CD4-positive, CD25-positive, alpha-beta regulatory T cell (primary cell): Measurements from ENCODE around the gene MAPK8IP3. TPM values are rescaled to one million over a fixed set of nuclear protein-coding genes. Genes with fewer than 3 reads are reported as not detected.
"Not testable (repeated sequence)": the region's sequence is repeated elsewhere in the genome, so short reads cannot be mapped to it uniquely, and the experiment has no call there.

Experiments
- ATAC-seq, 2 donors: fragments of 150-1000 bp; cut with Tn5 transposase; one replicate each; pipeline ENCODE4 v1.10.0; 2021; ENCODE audit warnings: low read depth in 2 of 2, moderate number of reproducible peaks in 2 of 2, moderate library complexity in 1 of 2
- DNase-seq, 3 donors: peaks; one replicate each; pipeline versions ENCODE4 v3.0.0 to v3.0.0-alpha.2; 2012 to 2022; ENCODE audit warnings: mixed read lengths in 1 of 3
- H3K27ac ChIP-seq: one replicate; pipeline ENCODE4 v1.7.0; 2013; ENCODE audit warnings: mild to moderate bottlenecking, low read length; ENCODE audit not compliant: insufficient read depth, poor library complexity, severe bottlenecking
- H3K27me3 ChIP-seq: one replicate; pipeline ENCODE4 v1.7.0; 2013; ENCODE audit warnings: low read length; ENCODE audit not compliant: control insufficient read depth, insufficient read depth
- H3K36me3 ChIP-seq: one replicate; pipeline ENCODE4 v1.7.0; 2013; ENCODE audit warnings: mild to moderate bottlenecking, low read length, moderate library complexity; ENCODE audit not compliant: control insufficient read depth, insufficient read depth
- H3K4me1 ChIP-seq: 2 replicates; pipeline ENCODE4 v1.7.0; 2013; ENCODE audit warnings: mild to moderate bottlenecking, low read length; ENCODE audit not compliant: insufficient read depth, control insufficient read depth, poor library complexity, severe bottlenecking
- H3K4me3 ChIP-seq: one replicate; pipeline ENCODE4 v1.7.0; 2013; ENCODE audit warnings: low read depth, mild to moderate bottlenecking, low read length, moderate library complexity
- H3K9me3 ChIP-seq, 2 experiments: 1 replicate in 1 of 2; 2 replicates in 1 of 2; pipeline ENCODE4 v1.7.0; 2013; ENCODE audit warnings: low read length in 2 of 2, mild to moderate bottlenecking in 1 of 2, moderate library complexity in 1 of 2; ENCODE audit not compliant: control insufficient read depth in 2 of 2
- H3K27ac Mint-ChIP-seq, 3 donors: one replicate each; pipeline ENCODE4 v1.8.0; 2020 to 2022; ENCODE audit warnings: mild to moderate bottlenecking in 3 of 3, mixed read lengths in 3 of 3, moderate library complexity in 2 of 3
- H3K27me3 Mint-ChIP-seq: one replicate; pipeline ENCODE4 v1.8.0; 2022; ENCODE audit warnings: mild to moderate bottlenecking, mixed read lengths
- H3K36me3 Mint-ChIP-seq: one replicate; pipeline ENCODE4 v1.8.0; 2020; ENCODE audit warnings: mixed read lengths
- H3K4me1 Mint-ChIP-seq, 4 donors: one replicate each; pipeline ENCODE4 v1.8.0; 2020 to 2022; ENCODE audit warnings: mixed read lengths in 4 of 4, mild to moderate bottlenecking in 1 of 4
- H3K4me3 Mint-ChIP-seq, 4 donors: one replicate each; pipeline ENCODE4 v1.8.0; 2020 to 2022; ENCODE audit warnings: mild to moderate bottlenecking in 4 of 4, mixed read lengths in 4 of 4, moderate library complexity in 3 of 4
- H3K9me3 Mint-ChIP-seq, 7 donors: one replicate each; pipeline ENCODE4 v1.8.0; 2020 to 2022; ENCODE audit warnings: mixed read lengths in 7 of 7, mild to moderate bottlenecking in 3 of 7, moderate library complexity in 2 of 7
- polyA plus RNA-seq, 4 donors: library from polyadenylated mRNA; unstranded; fragments of 300-500 nt; fragmentation: Illumina TruSeq; gene quantifications; one replicate each; pipeline ENCODE4 v1.2.3, GENCODE V29; 2021
- total RNA-seq: library from RNA; stranded (reverse); gene quantifications from one replicate; pipeline ENCODE4 v1.2.3, GENCODE V29; 2022

MAPK8IP3 gene
- total and polyA plus RNA-seq, 5 donors from 2014 or later = 0.79 to 222 (median 1.4) TPM

DNA sequence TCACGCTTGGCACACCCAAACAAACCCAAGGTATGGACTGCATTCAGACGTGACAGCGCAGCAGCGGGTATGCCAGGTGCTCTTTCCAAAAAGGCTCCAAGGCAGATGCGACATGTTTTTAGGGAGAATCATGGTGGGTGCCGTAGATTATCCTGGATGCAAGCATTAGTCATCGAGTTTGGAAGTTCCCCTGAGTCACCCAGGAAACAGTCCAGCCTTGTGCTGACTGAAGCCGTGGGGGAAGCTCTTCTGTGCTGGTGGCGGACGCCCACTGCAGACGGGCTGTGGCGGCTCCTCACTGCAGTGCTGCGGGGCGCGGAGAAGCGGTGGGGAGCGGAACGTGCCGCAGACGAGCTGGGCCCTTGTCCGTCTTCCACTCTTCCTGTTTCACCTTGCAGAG lies 14.0 kb upstream of the MAPK8IP3 start:
- no peaks in the 10 kb centered on the region for H3K9me3 Mint-ChIP-seq
- no peak overlapping the region for H3K27ac ChIP-seq
- peaks cover 40% of the 10 kb centered on the region for H3K36me3 Mint-ChIP-seq
- no peaks in the 10 kb centered on the region for H3K27me3 ChIP-seq
- peaks cover 78% of the 10 kb centered on the region for H3K36me3 ChIP-seq
- H3K9me3 ChIP-seq = no peaks in the 10 kb centered on the region
- ATAC-seq = no peak
- no peak overlapping the region for H3K4me3 ChIP-seq
- H3K4me1 Mint-ChIP-seq = peaks cover 4 to 9% (median 7%) of the 10 kb centered on the region in 4 donors
- H3K27ac Mint-ChIP-seq = no peak overlapping the region
- DNase-seq = no peak
- H3K4me3 Mint-ChIP-seq = no peak overlapping the region
- H3K27me3 Mint-ChIP-seq = no peaks in the 10 kb centered on the region
- no peaks in the 10 kb centered on the region for H3K4me1 ChIP-seq

DNA sequence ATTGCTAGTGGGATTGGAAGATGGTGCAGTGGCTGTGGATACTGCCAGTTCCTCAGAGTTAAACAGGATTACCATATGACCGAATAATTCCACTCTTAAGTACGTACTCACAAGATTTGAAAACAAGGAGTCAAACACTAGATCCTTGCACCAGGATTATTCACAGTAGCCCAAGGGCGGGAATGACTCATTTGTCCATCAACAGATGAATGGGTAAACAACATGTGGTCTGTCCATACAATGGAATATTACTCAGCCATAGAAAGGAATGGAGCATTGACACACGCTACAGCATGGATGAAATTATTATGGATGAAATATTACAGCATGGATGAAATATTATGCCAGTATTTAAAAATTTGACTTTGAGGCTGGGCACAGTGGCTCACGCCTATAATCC lies 9.1 kb upstream of the MAPK8IP3 start:
- Mint-ChIP-seq H3K4me1 (peaks cover 0 to 4% (median 0%) of the 10 kb centered on the region in 4 donors), H3K9me3 (no peaks in the 10 kb centered on the region), H3K27me3 (no peaks in the 10 kb centered on the region), H3K27ac (no peak overlapping the region), H3K36me3 (peaks cover 31% of the 10 kb centered on the region), H3K4me3 (no peak overlapping the region)
- H3K36me3 ChIP-seq = peaks cover 74% of the 10 kb centered on the region
- no peak for ATAC-seq
- no peak for DNase-seq
- no peaks in the 10 kb centered on the region for H3K4me1 ChIP-seq
- no peaks in the 10 kb centered on the region for H3K9me3 ChIP-seq
- H3K27me3 ChIP-seq = no peaks in the 10 kb centered on the region
- H3K4me3 ChIP-seq = no peak overlapping the region
- H3K27ac ChIP-seq = no peak overlapping the region

DNA sequence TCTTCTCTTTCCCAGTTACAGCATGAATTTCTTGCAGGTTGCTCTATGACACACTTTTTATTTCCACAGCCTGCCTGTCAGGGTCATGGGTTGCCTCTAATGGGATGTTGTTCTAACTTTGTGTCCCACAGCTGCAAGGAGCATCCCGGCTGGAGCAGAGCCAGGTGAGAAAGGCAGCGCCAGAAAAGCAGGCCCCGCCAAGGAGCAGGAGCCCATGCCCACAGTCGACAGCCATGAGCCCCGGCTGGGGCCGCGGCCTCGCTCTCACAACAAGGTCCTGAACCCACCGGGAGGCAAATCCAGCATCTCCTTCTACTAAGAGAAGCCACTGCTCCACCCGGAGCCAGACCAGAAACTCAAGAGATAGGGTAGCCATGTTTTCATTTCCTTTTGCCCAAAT lies 7.3 kb upstream of the MAPK8IP3 start:
- Mint-ChIP-seq H3K4me3 (peak overlapping the region in 1 of 4 donors; percentile 28), H3K36me3 (peaks cover 24% of the 10 kb centered on the region), H3K27me3 (no peaks in the 10 kb centered on the region), H3K4me1 (peaks cover 0 to 4% (median 0%) of the 10 kb centered on the region in 4 donors), H3K9me3 (no peaks in the 10 kb centered on the region), H3K27ac (no peak overlapping the region)
- H3K36me3 ChIP-seq = peaks cover 62% of the 10 kb centered on the region
- H3K4me1 ChIP-seq = no peaks in the 10 kb centered on the region
- H3K27me3 ChIP-seq = no peaks in the 10 kb centered on the region
- no peak overlapping the region for H3K27ac ChIP-seq
- no peak for DNase-seq
- ATAC-seq = no peak
- H3K9me3 ChIP-seq = no peaks in the 10 kb centered on the region
- no peak overlapping the region for H3K4me3 ChIP-seq

DNA sequence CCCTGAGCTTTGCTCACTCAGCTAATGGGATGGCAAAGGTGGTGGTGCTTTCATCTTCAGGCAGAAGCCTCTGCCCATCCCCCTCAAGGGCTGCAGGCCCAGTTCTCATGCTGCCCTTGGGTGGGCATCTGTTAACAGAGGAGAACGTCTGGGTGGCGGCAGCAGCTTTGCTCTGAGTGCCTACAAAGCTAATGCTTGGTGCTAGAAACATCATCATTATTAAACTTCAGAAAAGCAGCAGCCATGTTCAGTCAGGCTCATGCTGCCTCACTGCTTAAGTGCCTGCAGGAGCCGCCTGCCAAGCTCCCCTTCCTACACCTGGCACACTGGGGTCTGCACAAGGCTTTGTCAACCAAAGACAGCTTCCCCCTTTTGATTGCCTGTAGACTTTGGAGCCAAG lies 5.7 kb upstream of the MAPK8IP3 start:
- H3K4me3 Mint-ChIP-seq = no peak overlapping the region
- ATAC-seq (no peak), DNase-seq (no peak)
- H3K4me3 ChIP-seq = no peak overlapping the region
- H3K27ac Mint-ChIP-seq = peak overlapping the region in 1 of 3 donors; percentile 38
- no peak overlapping the region for H3K27ac ChIP-seq
- H3K4me1 ChIP-seq = peaks cover 5% of the 10 kb centered on the region
- no peaks in the 10 kb centered on the region for H3K27me3 Mint-ChIP-seq
- peaks cover 0 to 1% (median 0%) of the 10 kb centered on the region in 7 donors for H3K9me3 Mint-ChIP-seq
- peaks cover 14% of the 10 kb centered on the region for H3K36me3 Mint-ChIP-seq
- no peaks in the 10 kb centered on the region for H3K9me3 ChIP-seq
- H3K27me3 ChIP-seq = no peaks in the 10 kb centered on the region
- H3K36me3 ChIP-seq = peaks cover 51% of the 10 kb centered on the region
- H3K4me1 Mint-ChIP-seq = peaks cover 0 to 10% (median 3%) of the 10 kb centered on the region in 4 donors

DNA sequence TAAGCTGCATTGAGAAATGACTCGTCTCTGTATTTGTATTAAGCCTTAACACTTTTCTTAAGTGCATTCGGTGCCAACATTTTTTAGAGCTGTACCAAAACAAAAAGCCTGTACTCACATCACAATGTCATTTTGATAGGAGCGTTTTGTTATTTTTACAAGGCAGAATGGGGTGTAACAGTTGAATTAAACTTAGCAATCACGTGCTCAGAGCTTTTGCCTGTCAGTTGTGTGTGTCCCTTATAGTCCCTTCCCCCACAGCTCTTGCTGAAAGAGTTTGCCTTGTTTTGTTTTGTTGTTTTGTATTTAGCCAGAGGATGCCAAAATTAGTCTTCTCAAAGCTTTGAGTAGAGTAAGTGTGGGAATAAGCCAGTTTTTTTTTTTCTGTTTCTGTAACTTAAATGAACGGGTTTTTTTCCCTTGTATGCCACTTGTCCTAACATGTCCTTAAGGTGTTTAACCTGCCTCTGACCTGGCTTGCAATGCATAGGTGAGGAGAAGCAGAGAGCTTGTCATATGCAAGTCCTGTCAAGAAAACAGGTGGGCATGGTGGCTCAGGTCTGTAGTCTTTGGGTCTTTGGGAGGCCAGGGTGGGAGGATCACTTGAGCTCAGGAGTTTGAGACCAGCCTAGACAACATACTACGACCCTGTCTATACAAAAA lies 4.6 kb upstream of the MAPK8IP3 start:
- H3K4me1 ChIP-seq = peaks cover 10% of the 10 kb centered on the region
- H3K9me3 ChIP-seq = no peaks in the 10 kb centered on the region
- Mint-ChIP-seq H3K4me1 (peaks cover 0 to 15% (median 3%) of the 10 kb centered on the region in 4 donors), H3K27me3 (no peaks in the 10 kb centered on the region), H3K27ac (peak overlapping the region in 1 of 3 donors; percentile 59), H3K36me3 (peaks cover 14% of the 10 kb centered on the region), H3K9me3 (peaks cover 0 to 1% (median 0%) of the 10 kb centered on the region in 7 donors), H3K4me3 (peak overlapping the region in 1 of 4 donors; percentile 77)
- ATAC-seq (no peak), DNase-seq (no peak)
- H3K4me3 ChIP-seq = no peak overlapping the region
- no peak overlapping the region for H3K27ac ChIP-seq
- H3K36me3 ChIP-seq = peaks cover 51% of the 10 kb centered on the region
- no peaks in the 10 kb centered on the region for H3K27me3 ChIP-seq

DNA sequence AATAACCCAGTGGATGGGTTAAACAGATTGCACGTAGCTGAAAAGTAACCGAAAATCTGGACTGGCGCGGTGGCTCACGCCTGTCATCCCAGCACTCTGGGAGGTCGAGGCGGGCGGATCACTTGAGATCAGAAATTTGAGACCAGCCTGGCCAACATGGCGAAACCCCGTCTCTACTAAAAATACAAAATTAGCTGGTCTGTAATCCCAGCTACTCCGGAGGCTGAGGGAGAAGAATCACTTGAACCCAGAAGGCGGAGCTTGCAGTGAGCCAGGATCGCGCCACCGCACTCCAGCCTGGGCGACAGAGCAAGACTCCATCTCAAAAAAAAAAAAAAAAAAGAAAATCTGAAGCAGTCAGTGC lies 689 bp upstream of the MAPK8IP3 start:
- DNase-seq = not testable (repeated sequence)

DNA sequence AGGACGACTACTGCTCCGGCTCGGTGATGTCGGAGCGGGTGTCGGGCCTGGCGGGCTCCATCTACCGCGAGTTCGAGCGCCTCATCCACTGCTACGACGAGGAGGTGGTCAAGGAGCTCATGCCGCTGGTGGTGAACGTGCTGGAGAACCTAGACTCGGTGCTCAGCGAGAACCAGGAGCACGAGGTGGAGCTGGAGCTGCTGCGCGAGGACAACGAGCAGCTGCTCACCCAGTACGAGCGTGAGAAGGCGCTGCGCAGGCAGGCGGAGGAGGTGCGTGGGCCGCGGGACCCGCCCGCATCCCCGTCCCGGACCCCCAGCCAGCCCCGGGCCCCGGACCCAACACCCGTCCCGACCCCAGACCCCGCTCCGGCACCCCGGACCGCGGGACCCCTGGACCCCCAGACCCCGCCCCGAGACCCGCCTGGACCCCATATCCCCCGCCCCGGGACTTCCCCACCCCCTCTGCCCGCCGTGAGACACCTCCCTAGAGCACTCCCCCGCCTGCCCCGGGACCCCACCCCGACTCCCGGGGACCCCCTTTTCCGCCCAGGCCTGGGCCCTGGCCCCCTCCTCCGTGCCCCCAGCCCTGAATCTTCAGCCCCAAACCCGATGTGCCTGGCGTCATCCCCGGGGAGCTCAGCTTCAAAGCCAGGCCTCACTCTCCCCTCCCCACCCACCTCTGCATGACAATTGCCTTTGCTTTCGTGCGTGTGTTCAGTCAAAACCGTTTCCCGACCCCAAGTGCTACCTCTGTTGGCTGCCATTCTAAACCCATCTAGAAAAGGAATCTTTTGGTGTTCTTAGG lies 594 bp downstream of the MAPK8IP3 start:
- Histone ChIP-seq H3K36me3 (peaks cover 6% of the 10 kb centered on the region), H3K4me1 (peaks cover 31% of the 10 kb centered on the region), H3K9me3 (no peaks in the 10 kb centered on the region), H3K4me3 (peak overlapping the region; percentile 85), H3K27ac (peak overlapping the region; percentile 84), H3K27me3 (no peaks in the 10 kb centered on the region)
- ATAC-seq (peak; percentile 13 to 20), DNase-seq (peak; percentile 10 to 68 (median 38))
- H3K9me3 Mint-ChIP-seq = peaks cover 0 to 1% (median 0%) of the 10 kb centered on the region in 7 donors
- peaks cover 5% of the 10 kb centered on the region for H3K36me3 Mint-ChIP-seq
- no peaks in the 10 kb centered on the region for H3K27me3 Mint-ChIP-seq
- peak overlapping the region; percentile 86 to 100 (median 98) for H3K4me3 Mint-ChIP-seq
- H3K4me1 Mint-ChIP-seq = peaks cover 9 to 52% (median 22%) of the 10 kb centered on the region in 4 donors
- peak overlapping the region in 2 of 3 donors; percentile 90 to 98 for H3K27ac Mint-ChIP-seq

More for the DNA sequence above, 689 bp upstream of the MAPK8IP3 start:
- Histone ChIP-seq H3K27ac (peak overlapping the region; percentile 84), H3K4me3 (peak overlapping the region; percentile 64), H3K36me3 (peaks cover 13% of the 10 kb centered on the region), H3K4me1 (peaks cover 31% of the 10 kb centered on the region)
- H3K27me3 Mint-ChIP-seq, H3K27me3 ChIP-seq, H3K9me3 ChIP-seq, H3K9me3 Mint-ChIP-seq, H3K36me3 Mint-ChIP-seq: not testable (repeated sequence)
- Mint-ChIP-seq H3K4me1 (peaks cover 9 to 46% (median 20%) of the 10 kb centered on the region in 4 donors), H3K4me3 (peak overlapping the region; percentile 86 to 100 (median 98)), H3K27ac (peak overlapping the region; percentile 98 to 99 (median 98))
- ATAC-seq = peak in 1 of 2 donors; percentile 2
